H9 (cell line): ENCODE measurements around the gene MORF4L2. TPM values are rescaled to one million over a fixed set of nuclear protein-coding genes. Genes with fewer than 3 reads are reported as not detected.

Experiments used
- DNase-seq: peaks from one replicate; pipeline ENCODE4 v3.0.0-alpha.2; 2017
- H2AFZ ChIP-seq: one replicate; pipeline ENCODE4 v1.6.1; 2013; ENCODE audit warnings: mild to moderate bottlenecking, low read length, control low read depth, moderate library complexity
- H2AK5ac ChIP-seq: 2 replicates; pipeline ENCODE4 v1.6.1; 2013; ENCODE audit warnings: low read length, control low read depth, mixed read lengths; ENCODE audit not compliant: insufficient read length
- H2BK120ac ChIP-seq: one replicate; pipeline ENCODE4 v1.6.1; 2013; ENCODE audit warnings: low read depth, mild to moderate bottlenecking, low read length, control low read depth, inconsistent platforms; ENCODE audit not compliant: poor library complexity, severe bottlenecking
- H2BK12ac ChIP-seq: 2 replicates; pipeline ENCODE4 v1.6.1; 2013; ENCODE audit warnings: low read length, control low read depth, mixed read lengths, low read depth; ENCODE audit not compliant: insufficient read length
- H2BK15ac ChIP-seq: 2 replicates; pipeline ENCODE4 v1.6.1; 2013; ENCODE audit warnings: low read depth, low read length, control low read depth
- H2BK20ac ChIP-seq: one replicate; pipeline ENCODE4 v1.6.1; 2013; ENCODE audit warnings: low read depth, mild to moderate bottlenecking, low read length, control low read depth, inconsistent platforms; ENCODE audit not compliant: poor library complexity, severe bottlenecking
- H2BK5ac ChIP-seq: 2 replicates; pipeline ENCODE4 v1.6.1; 2013; ENCODE audit warnings: low read length, control low read depth, mixed read lengths; ENCODE audit not compliant: insufficient read length
- H3K14ac ChIP-seq: 2 replicates; pipeline ENCODE4 v1.6.1; 2013; ENCODE audit warnings: low read length, control low read depth; ENCODE audit not compliant: insufficient read depth
- H3K18ac ChIP-seq: 2 replicates; pipeline ENCODE4 v1.6.1; 2013; ENCODE audit warnings: low read depth, mild to moderate bottlenecking, mixed read lengths, low read length, control low read depth; ENCODE audit not compliant: insufficient read length
- H3K23ac ChIP-seq: 2 replicates; pipeline ENCODE4 v1.6.1; 2013; ENCODE audit warnings: low read length, control low read depth, mixed read lengths, low read depth; ENCODE audit not compliant: insufficient read length
- H3K23me2 ChIP-seq: 2 replicates; pipeline ENCODE4 v1.6.1; 2013; ENCODE audit warnings: low read depth, mild to moderate bottlenecking, mixed read lengths, low read length, control low read depth; ENCODE audit not compliant: insufficient read length, poor library complexity, severe bottlenecking
- H3K27ac ChIP-seq: 2 replicates; pipeline ENCODE4 v1.5.1; 2013; ENCODE audit warnings: low read length, control low read depth, mixed read lengths, low read depth; ENCODE audit not compliant: insufficient read length
- H3K27me3 ChIP-seq: 2 replicates; pipeline ENCODE4 v1.6.1; 2013; ENCODE audit warnings: low read length, control low read depth, inconsistent platforms; ENCODE audit not compliant: insufficient read depth
- H3K4ac ChIP-seq: 2 replicates; pipeline ENCODE4 v1.6.1; 2013; ENCODE audit warnings: low read depth, mild to moderate bottlenecking, control low read depth, inconsistent platforms, low read length, moderate library complexity
- H3K4me1 ChIP-seq: 2 replicates; pipeline ENCODE4 v1.6.1; 2013; ENCODE audit warnings: low read length, control low read depth, inconsistent platforms; ENCODE audit not compliant: insufficient read depth
- H3K4me2 ChIP-seq: 2 replicates; pipeline ENCODE4 v1.6.1; 2013; ENCODE audit warnings: low read length, control low read depth, mixed read lengths; ENCODE audit not compliant: insufficient read length, insufficient read depth
- H3K56ac ChIP-seq: 2 replicates; pipeline ENCODE4 v1.6.1; 2013; ENCODE audit warnings: low read depth, mild to moderate bottlenecking, mixed read lengths, low read length, control low read depth; ENCODE audit not compliant: insufficient read length
- H3K79me1 ChIP-seq: 2 replicates; pipeline ENCODE4 v1.6.1; 2013; ENCODE audit warnings: low read depth, mild to moderate bottlenecking, moderate library complexity, low read length, control low read depth, inconsistent platforms; ENCODE audit not compliant: insufficient read depth, poor library complexity, severe bottlenecking
- H3K79me2 ChIP-seq: 2 replicates; pipeline ENCODE4 v1.6.1; 2013; ENCODE audit warnings: low read length, control low read depth, inconsistent platforms; ENCODE audit not compliant: insufficient read depth
- H3K9ac ChIP-seq: 2 replicates; pipeline ENCODE4 v1.6.1; 2013; ENCODE audit warnings: low read length, control low read depth, mixed read lengths; ENCODE audit not compliant: insufficient read length; ENCODE audit errors: extremely low read depth
- H3K9me3 ChIP-seq: one replicate; pipeline ENCODE4 v1.6.1; 2013; ENCODE audit warnings: low read depth, low read length, inconsistent platforms; ENCODE audit not compliant: control insufficient read depth
- H3T11ph ChIP-seq: one replicate; pipeline ENCODE4 v1.6.1; 2013; ENCODE audit warnings: mild to moderate bottlenecking, low read length, control low read depth, inconsistent platforms
- H4K20me1 ChIP-seq: one replicate; pipeline ENCODE4 v1.6.1; 2013; ENCODE audit not compliant: control insufficient read depth, insufficient read length, insufficient read depth
- H4K5ac ChIP-seq: 2 replicates; pipeline ENCODE4 v1.6.1; 2013; ENCODE audit warnings: low read depth, mild to moderate bottlenecking, mixed read lengths, low read length, control low read depth; ENCODE audit not compliant: insufficient read length
- H4K8ac ChIP-seq: replicated peaks from 2 replicates; pipeline ENCODE4 v1.6.1; 2013; ENCODE audit warnings: low read length, control low read depth, mixed read lengths, low read depth; ENCODE audit not compliant: insufficient read length
- H4K91ac ChIP-seq: 2 replicates; pipeline ENCODE4 v1.6.1; 2013; ENCODE audit warnings: low read depth, mild to moderate bottlenecking, moderate library complexity, mixed read lengths, low read length, control low read depth; ENCODE audit not compliant: insufficient read length
- H3K27ac Mint-ChIP-seq, 3 experiments: 2 replicates in 2 of 3; 3 replicates in 1 of 3; pipeline ENCODE4 v1.8.0; 2020 to 2021; ENCODE audit warnings: mixed read lengths in 3 of 3, mild to moderate bottlenecking in 1 of 3, moderate library complexity in 1 of 3
- H3K27me3 Mint-ChIP-seq: 2 replicates; pipeline ENCODE4 v1.8.0; 2021; ENCODE audit warnings: low read depth, mild to moderate bottlenecking, moderate library complexity, mixed read lengths
- H3K36me3 Mint-ChIP-seq, 3 experiments: 2 replicates in 2 of 3; 3 replicates in 1 of 3; pipeline ENCODE4 v1.8.0; 2020 to 2021; ENCODE audit warnings: low read depth in 3 of 3, mixed read lengths in 3 of 3; ENCODE audit not compliant: insufficient read depth in 1 of 3
- H3K4me1 Mint-ChIP-seq, 2 experiments: 2 replicates each; pipeline ENCODE4 v1.8.0; 2020; ENCODE audit warnings: mixed read lengths in 2 of 2
- H3K4me3 Mint-ChIP-seq, 2 experiments: 2 replicates in 1 of 2; 3 replicates in 1 of 2; pipeline ENCODE4 v1.8.0; 2020 to 2021; ENCODE audit warnings: mild to moderate bottlenecking in 2 of 2, mixed read lengths in 2 of 2, moderate library complexity in 1 of 2
- H3K9me3 Mint-ChIP-seq, 2 experiments: 2 replicates in 1 of 2; 3 replicates in 1 of 2; pipeline ENCODE4 v1.8.0; 2020; ENCODE audit warnings: mild to moderate bottlenecking in 2 of 2, mixed read lengths in 2 of 2, moderate library complexity in 1 of 2
- WGBS: extraction: QIAGEN DNeasy Blood & Tissue Kit; methylation state at CpG from one replicate; pipeline ENCODE4 v1.1.7; 2013; ENCODE audit warnings: missing lambda C conversion rate, low lambda C conversion rate, mixed read lengths; ENCODE audit not compliant: insufficient read length; ENCODE audit errors: extremely low coverage; 5-methylcytosine and 5-hydroxymethylcytosine counted together
- total RNA-seq: library from RNA; stranded (reverse); gene quantifications from 2 replicates; pipeline ENCODE4 v1.2.1, GENCODE V29; 2021
- TF ChIP-seq, protein P1 (sequence below): fragments of 200-600 bp; sonication (generic); conservative IDR thresholded peaks from 3 replicates; pipeline ENCODE4 v1.8.0; 2021; ENCODE audit warnings: antibody characterized with exemption, mild to moderate bottlenecking

Gene MORF4L2
- total RNA-seq, 1 experiment from 2014 or later: 378 TPM

- no peak overlapping the region for H3K56ac ChIP-seq
- WGBS: no CpG with 5 or more reads among the region's 4 CpGs
- DNase-seq: no peak
- H3K36me3 Mint-ChIP-seq: no peaks in the 10 kb centered on the region; a peak in 1 of 7 replicates
- no peak overlapping the region for H3K4ac ChIP-seq
- H3K18ac ChIP-seq: no peak overlapping the region
- no peak overlapping the region for H4K8ac ChIP-seq
- H2AFZ ChIP-seq: no peak overlapping the region
- H2BK120ac ChIP-seq: no peak overlapping the region
- no peak overlapping the region for H3K14ac ChIP-seq
- H2AK5ac ChIP-seq: no peak overlapping the region
- H4K20me1 ChIP-seq: no peaks in the 10 kb centered on the region
- H3K27ac Mint-ChIP-seq: no peak overlapping the region; a peak in 1 of 7 replicates
- no peak overlapping the region for H3T11ph ChIP-seq
- no peak overlapping the region for H3K9ac ChIP-seq
- no peak overlapping the region for H3K4me2 ChIP-seq
- H2BK12ac ChIP-seq: no peak overlapping the region
- H3K79me1 ChIP-seq: no peaks in the 10 kb centered on the region
- TF ChIP-seq, protein P1, sequence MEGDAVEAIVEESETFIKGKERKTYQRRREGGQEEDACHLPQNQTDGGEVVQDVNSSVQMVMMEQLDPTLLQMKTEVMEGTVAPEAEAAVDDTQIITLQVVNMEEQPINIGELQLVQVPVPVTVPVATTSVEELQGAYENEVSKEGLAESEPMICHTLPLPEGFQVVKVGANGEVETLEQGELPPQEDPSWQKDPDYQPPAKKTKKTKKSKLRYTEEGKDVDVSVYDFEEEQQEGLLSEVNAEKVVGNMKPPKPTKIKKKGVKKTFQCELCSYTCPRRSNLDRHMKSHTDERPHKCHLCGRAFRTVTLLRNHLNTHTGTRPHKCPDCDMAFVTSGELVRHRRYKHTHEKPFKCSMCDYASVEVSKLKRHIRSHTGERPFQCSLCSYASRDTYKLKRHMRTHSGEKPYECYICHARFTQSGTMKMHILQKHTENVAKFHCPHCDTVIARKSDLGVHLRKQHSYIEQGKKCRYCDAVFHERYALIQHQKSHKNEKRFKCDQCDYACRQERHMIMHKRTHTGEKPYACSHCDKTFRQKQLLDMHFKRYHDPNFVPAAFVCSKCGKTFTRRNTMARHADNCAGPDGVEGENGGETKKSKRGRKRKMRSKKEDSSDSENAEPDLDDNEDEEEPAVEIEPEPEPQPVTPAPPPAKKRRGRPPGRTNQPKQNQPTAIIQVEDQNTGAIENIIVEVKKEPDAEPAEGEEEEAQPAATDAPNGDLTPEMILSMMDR: no peak
- no peaks in the 10 kb centered on the region for H3K4me1 ChIP-seq
- H3K23me2 ChIP-seq: no peaks in the 10 kb centered on the region
- no peak overlapping the region for H2BK5ac ChIP-seq
- peaks cover 9 to 12% of the 10 kb centered on the region in 2 experiments for H3K4me1 Mint-ChIP-seq
- H2BK15ac ChIP-seq: no peak overlapping the region
- no peak overlapping the region for H3K23ac ChIP-seq
- H3K27me3 ChIP-seq: no peaks in the 10 kb centered on the region
- H3K9me3 Mint-ChIP-seq: peaks cover 0 to 22% of the 10 kb centered on the region in 2 experiments; a peak in 2 of 5 replicates
- no peaks in the 10 kb centered on the region for H3K9me3 ChIP-seq
- no peak overlapping the region for H4K91ac ChIP-seq
- no peak overlapping the region for H3K27ac ChIP-seq
- peaks cover 2% of the 10 kb centered on the region; the same call in 1 of the 2 replicates for H3K27me3 Mint-ChIP-seq
- H4K5ac ChIP-seq: no peak overlapping the region
- H3K79me2 ChIP-seq: no peaks in the 10 kb centered on the region
- no peak overlapping the region for H2BK20ac ChIP-seq
- no peak overlapping the region for H3K4me3 Mint-ChIP-seq
Observed at GRCh38 chrX:103718120-103718519, 31.6 kb upstream of the MORF4L2 start.
